CD4-positive, alpha-beta T cell treated with Interleukin-15 for 1 hour (primary cell): ENCODE data around the gene IRX3.

Source experiments
- DNase-seq: peaks from one replicate; pipeline ENCODE4 v3.0.0-alpha.2; 2020

Gene IRX3

DNA sequence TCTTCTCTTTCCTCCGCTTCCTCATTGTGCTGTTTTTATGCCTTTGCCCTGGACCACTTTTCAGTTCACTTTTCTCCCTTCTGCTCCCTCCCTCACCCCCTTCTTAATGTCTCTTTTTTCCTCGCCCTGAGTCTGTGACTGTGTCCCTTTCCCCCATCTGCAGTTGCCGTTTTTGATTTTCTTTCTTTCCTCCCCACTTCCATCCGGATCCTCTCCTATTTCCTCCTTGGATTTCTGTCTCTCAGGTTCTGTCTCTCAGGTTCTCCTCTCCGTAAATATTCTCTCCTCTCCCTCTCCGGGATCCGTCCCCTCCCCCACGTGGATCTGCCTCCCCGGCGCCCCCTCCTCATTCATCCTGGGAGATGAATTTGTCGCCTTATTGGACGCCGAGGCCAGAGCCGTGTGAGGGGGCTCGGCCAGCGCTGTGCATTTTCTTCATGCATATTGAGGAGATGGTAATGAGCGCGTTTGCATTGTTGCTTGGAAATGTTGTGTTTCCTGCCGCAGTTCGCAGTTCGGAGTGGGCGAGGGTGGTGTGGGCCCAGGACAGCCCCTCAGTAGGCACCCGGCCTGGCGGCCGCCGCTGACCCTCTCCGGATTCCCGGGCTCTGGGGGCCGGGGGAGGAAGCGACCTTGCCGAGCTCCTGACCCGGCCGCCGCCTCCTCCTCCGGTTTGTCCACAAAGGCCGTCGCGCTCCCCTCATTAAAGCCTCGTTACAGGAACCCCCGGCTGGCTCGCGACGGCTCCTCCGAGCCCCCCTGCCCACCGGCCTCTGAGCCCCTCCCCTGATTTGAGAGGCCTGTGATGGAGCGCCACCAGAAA, 4.5 kb upstream of the IRX3 start:
- no peak for DNase-seq

DNA sequence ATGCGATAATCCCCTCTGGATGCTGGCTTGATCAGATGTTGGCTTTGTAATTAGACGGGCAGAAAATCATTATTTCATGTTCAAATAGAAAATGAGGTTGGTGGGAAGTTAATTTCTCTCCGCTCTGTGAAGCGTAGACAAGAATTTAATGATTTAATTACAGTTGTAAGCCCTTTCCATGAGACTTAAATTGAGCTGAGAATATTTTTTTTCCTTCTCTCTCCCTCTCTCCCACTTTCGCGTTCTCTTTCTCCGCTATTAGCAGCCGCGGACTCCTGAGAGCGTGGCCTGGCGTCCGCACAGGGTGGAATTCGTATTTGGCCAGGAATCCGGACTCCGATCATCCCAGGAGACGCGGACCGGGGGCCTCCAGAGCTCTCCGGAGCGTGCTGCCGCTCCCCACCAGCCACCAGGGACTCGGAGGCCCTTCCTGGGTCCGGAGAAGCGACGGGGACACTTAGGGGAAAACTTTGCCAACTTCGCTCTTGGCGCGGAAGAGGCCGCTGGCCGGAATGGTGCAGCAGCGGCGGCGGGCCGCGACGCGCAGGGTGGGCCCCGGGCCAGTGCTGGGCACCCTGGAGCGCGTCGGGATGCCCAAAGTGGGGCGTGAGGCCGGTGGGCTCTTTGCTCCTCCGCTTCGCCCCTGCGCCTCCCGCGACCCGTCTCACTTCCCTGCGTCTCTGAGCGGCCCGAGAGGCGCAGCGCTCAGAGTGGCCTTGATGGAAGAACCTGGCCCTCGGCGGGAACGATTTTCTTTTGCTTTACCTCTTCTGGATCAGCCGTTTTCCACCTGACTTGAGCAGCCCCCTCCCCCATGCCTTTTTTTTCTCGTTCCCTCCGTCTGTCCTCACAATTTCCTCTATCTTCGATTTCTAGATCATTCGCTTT, 3.6 kb upstream of the IRX3 start:
- DNase-seq, result no peak

DNA sequence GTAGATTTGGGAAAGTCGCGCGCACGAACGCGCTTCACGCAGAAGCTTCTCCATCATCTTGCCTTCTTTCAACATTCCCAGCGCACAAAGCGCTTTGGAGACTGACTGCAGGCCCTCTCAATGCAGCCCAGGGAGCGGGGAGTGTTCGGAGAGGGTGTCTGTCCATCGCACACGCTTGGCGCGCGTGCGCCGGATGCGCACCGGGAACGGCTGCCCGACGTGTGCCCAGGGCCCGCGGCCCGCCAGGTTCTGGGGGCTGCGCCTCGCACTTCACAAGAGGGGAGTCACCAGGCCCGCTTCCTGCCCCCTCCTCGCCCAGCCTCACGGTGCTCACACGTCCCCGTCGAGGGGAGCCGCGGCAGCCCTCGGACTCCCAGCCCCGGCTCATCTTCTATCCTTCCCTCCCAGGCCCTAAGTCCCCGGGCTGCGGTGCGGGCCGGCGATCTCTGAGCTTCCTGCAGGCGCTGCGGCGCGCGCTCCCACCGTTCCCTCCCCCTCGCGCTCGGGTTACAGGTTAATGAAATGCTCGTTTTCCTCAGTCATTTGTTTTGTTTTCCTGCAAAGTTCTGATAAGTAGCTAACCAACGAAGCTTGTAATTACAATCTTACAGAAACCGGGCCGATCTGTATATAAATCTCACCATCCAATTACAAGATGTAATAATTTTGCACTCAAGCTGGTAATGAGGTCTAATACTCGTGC, 2.8 kb upstream of the IRX3 start:
- DNase-seq, result no peak

DNA sequence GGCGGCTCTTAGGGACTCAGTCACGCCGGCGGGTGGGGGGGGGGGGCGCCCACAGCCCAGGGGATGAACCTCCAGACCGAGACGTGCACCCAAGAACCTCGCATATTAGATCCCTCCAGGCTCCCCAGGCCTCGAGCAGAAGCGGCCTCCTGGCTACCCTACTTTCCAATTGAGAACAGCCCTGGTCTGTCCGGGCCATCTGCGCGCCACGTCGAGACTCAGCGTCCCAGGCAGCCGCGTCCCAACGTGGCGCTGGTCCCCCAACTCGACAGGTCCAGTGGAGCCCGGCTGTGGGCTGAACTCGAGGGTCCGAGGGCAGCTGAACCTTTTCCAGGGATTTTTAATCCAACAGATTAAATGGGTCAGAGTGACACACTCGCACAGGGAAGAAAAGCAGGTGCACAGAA, 2.3 kb upstream of the IRX3 start:
- no peak for DNase-seq

DNA sequence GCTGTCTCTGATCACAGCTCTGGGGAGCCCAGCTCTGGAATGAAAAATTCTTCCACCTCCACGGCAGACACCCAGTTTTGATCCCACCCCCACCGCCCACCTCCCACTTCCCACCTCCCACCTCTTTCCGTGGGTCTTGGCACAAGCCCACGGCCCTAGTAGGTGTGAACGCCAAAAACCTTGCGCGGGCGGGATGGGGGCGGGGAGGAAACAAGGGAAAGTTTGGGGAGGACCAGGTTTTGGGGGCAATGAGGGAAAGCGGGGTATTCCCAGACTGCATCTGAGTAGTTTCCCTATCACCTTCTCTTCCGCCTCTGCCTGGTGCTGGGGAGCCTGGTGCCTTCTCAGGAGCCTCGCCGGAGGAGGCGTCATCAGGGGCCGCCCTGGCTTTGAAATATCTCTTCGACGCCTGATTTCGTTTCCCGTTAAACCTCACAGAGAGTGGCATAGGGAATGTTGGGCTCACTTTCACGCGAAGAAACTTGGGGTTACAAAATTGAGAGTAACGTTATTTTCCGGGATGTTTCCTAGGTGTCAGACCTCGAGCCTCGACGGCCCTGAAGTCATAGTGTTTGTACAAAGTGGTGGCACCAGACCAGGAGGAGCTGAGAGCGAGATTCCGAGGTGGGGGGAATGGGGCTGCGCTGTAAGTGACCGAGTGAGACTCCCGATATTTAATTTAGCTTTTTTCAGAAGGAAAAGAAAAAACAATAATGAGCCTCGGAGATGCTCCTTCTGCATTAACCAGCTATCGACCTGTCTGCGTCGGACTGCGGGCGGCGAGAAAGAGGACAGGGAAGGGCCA, 1.6 kb upstream of the IRX3 start:
- DNase-seq, result no peak

DNA sequence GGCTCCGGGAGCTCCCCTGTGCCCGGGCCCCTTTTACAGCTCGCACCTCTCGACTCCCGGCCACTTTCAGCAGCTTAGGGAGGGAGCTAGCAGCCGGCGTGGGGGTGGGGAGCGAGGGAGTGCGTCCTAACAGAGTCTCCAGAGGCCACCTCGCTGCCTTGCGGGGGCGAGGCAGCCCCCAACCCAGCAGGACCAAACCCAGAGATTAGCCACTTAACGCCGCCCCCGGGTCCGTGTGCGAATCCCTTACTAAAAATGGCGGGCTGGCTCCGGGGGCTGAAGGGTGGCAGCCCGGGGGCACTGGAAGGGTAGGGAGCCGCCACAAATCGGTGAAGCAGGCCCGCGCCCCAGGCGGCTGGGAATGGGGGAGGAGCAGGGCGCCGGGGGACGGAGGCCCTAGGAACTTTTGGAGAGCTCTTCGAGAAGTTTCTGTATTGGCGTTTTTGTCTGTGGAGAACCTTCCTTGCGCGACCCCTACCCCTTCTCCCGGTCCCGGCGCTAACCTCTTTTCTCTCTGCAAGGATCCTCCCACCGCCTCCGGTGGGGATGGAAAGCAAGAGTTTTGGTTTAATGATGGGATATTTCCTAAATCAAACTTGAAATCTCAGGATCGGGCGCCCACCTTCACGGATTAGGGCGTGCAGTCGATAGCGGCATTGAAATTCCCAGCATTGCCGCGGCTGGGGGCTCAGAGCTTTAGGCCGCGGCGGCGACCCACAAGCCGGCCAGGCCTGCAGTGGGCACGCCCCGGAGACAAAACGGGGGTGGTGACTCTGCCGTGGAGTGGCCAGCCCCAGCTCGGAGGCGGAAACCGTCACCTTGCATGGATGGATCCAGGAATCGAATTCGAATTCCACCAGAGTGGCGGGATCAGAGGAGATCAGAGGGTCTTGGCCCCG, 793 bp upstream of the IRX3 start:
- DNase-seq, result no peak

DNA sequence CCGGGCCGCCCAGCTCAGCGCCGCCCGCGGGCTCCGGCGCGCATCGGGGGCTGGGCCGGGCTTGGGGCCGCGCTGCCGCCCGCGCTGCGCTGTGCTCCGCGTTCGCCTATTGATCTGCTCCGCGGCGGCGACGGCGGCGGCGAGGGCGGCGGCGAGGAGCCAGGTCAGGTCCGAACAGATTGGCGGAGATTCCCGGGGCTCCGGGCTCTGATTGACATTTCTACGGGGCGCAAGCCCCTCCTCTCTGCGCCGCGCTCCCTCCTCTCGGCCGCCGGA, 559 bp downstream of the IRX3 start:
- DNase-seq, result no peak

DNA sequence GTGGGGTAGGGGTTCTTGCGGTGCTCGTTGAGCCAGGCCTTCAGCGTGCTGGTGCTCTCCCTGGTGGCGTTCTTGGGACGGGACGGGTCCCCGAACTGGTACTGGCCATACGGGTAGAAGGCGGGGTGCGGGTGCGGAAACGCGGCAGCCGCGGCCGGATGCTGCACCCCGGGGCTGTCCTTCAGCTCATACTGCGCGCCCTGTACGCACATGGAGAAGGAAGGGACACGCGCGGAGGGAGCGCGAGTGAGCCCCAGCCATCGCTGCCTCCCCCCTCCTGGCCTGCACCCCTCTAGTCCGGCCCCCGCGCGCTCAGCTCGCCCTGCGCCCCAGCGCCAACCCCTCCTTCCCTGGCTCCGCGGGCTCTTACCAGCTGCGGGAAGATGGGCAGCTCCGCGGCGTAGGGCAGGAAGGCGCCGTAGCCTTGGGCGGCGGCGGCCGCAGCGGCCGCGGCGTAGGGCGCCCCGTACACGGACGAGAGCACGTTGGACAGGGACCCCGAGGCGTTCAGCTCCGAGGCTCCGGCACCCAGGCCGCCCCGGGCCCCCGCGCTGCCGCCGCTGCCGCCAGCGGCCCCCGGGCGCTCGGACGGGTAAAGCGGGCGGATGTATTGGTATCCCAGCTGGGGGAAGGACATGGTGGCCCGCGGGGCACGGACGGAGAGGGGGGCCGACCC, 1.0 kb downstream of the IRX3 start:
- no peak for DNase-seq

DNA sequence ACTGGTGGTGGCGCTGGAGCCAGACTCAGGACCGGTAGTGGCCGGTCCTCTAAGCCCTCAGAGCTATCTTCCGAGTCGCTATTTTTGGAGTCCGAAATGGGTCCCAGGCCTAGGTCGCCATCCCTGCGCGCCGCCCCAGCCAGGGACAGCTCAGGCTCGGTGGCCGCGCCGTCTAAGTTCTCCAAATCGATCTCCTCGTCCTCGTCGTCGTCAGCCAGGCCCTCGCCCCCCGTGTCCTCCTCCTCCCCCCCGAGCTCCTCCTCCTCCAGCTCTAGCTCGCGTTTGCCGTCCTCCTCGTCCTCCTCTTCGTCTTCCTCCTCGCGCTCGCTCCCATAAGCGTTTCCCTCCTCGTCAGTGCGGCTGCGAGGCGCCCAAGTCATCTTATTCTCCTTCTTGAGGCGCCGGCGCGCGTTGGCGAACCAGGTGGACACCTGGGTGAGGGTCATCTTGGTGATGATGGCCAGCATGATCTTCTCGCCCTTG, 1.6 kb downstream of the IRX3 start:
- no peak for DNase-seq

DNA sequence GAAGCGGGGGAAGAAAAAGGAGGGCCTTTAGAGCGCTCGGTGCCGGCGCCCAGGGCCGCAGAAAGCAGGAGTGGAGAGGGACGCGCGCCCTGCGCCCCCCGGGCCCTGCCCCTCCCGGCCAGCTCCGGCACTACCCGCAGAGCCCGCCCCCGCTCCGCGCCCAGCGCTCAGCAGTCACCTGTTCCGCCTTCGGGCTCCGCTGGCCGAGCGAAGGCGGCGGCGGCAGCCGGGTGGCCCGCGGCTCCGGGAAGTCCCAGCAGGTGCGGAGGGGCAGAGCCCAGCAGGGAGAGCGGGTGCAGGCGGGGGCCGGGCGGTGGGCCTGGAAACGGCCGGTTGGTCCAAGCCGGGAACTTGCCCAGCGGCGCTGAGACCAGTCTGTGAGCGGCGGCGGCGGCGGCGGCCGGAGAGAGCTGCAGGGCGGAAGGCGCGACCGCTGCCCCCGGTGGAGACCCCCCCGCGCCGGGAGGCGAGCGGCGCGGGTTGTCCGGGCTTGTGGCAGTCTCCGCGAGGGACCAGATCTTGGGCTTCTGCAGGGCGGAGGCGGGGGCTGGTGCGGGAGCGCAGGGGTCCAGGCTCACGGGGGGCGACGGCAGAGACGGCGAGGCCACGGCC, 2.2 kb downstream of the IRX3 start:
- DNase-seq, result no peak

DNA sequence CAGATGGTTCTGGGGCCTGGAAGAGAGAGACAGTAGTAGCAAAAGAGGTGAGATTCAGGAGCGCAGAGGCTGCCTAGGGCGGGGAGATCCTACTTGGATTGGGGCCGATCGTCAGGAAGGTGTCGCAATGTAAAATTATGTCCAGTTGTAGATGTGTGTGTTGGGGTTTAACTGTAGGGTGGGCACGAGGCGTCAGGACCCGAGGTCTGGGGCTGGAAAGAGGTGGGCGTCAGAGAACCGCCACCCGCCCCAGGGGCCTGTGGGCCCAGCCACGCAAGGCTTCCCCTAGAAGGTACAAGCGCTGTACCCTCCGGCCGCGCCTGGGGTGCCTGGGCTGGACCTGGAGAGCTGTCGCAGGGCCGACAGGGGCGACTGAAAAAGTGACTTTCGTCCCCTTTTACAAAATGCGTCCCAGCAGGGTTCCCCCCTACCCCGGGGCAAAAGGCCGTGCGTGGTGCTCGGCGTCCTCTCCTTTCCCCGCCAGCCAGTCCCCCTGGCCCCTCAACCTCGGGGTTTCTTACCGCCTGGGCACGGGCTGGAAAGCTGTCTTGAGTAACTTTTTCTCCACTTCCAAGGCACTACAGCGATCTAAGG, 2.8 kb downstream of the IRX3 start:
- DNase-seq, result no peak

DNA sequence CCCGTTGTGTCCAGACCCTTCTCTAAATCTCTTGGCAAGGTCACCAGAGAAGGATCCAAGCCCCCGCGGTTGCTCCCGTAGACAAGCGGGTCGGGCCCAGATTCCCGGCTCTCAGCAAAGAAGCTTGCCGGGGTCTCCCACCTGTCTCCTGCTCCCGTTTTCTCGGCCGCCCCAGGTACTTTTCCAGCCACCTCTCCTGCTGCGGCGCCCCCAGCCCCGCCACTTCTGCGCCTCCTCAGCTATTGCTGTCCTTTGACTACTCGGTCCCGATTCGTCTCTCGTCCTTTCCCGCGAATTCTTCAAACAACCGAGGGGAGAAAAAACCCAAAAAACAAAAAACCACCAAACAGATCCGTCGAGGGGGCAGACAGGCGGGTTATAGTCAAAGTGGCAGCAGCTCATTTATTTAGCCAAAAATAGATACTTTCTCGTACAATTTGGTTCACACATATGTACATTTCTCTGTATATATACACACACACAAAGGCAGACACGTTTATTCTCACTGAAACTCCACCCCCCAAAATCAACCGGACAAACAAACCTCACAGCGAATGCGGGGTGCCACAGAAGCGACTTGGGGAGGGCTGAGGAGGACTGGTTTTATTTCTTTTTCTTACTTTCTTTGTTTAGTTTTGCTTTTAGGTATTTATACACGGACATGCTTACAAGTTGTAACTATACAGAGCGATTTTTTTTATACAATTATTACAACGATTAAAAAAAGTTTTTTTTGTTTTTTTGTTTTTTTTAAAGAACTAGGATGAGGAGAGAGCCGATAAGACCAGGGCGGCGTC, 3.5 kb downstream of the IRX3 start:
- DNase-seq, result no peak

DNA sequence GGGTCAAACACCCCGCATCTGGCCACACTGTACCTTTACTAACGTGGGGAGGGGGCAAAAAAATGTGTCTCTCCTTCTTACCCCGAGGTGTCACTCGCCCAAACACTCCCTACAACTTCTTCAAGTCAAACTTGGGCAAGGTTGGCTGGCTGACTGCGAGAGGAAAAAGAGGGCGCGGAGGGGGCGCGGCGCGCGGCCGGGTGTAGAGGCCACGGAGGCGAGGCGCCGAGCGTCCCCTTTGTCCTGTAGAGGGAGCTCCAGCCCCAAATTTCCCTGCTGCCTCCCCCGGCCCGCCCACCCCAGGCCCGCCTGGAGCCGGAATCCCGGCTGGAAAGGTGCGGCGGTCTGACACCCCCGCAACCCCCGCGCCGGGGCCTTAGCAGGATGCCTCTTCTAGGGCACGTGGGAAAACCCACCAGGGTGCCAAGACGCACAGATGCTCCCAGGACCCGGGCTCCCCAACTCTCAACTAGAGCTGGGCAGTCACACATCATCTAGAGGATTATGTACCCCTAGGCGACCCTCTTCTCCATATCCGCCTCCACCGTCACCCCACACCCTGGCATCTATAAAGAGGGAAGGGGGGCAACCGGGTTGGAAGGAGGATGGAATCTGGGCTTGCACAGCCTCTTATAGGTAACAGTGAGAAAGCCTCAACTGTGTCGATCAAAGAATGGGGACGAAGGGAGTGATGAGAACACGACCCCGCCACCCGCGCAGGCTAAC, 4.2 kb downstream of the IRX3 start:
- DNase-seq, result no peak

DNA sequence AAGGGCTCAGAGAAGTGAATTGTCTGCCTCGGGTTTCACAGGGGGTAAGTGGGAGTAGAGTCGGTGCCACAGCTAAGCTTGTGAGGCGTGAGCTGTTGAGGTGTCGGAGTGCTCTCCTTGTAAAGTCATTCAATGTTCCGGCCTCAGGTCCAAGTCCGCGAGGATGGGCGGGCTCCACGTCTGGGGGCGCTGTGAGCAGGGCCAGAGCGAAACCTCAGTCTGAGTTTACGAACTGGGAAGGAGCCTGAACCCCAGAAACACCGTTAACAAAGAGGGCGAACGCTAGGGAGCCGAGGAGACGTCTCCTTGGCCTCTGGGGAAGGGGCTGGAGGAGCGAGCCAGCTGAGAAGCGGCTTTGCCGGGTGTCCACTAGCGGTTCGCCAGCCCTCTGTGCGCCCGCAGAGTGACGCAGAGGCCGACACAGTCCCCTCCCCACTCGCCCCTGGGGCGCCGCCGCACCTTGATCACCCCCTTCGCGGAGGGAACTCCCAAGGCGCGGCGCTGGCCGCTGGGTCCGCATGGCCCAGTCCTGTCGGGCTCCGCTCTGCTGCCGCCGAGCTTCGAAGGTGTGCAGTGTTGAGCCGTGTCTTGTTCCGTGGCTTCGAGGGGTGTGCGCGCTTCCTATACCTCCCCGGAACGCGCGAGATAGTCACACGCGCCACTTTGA, 4.9 kb downstream of the IRX3 start:
- no peak for DNase-seq

DNA sequence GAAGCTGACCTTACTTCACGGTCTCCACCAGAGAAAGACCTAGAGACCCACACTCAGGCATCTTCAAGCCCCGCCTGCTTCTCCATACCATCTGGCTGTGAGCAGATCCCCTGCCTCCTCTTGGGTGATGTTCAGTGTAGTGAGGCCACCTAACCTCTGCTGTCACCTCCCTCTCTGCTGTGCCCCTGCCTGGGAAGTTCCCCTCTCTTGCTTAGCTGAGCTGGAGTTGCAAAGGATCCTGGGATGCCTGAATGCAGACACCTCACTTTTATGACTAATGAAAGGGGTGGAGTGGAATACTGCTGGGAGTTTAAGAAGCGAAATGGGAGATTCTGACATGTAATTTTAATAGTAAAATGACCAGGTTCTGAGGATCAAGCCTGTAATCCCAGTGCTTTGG, 5.8 kb downstream of the IRX3 start:
- no peak for DNase-seq

DNA sequence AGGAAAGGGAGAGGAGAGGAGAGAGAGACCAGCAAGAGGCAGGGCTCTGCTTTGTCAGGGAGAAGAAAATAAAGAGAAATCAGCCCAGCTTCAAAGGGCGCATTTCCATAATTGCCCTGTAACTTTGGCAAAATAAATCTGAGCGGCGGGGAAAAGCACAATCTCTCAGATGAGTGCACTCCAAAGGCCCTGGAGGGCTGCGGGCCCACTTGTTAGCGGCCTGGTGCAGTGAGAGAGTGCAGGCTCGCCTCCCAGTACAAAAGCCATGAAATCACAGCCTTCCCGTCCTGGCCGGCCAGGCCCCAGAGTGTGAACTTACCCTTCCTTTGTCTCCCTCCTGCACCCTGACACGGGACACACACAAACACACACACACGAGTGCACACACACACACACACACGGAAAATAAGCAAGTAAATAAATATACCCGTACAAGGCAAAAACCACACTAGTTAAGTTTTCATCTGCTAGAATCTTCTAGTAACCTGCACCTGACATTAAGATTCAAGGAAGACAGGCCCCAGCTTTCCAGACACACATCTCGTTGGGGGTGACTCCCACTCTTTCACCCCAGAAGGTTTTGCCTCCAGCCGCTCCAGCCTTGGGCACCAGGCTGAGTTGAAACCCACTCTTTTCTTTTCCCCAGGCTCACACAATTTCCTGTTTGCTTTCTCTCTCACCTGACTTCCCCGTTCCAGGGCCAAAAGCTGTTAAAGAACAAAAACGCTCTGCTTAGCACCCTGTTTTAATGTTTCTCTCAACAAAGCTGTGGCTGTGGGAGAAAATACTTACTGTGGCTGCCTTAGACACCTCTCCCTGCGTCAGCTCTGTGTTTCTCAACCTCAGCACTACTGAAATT, 8.5 kb downstream of the IRX3 start:
- DNase-seq, result no peak

DNA sequence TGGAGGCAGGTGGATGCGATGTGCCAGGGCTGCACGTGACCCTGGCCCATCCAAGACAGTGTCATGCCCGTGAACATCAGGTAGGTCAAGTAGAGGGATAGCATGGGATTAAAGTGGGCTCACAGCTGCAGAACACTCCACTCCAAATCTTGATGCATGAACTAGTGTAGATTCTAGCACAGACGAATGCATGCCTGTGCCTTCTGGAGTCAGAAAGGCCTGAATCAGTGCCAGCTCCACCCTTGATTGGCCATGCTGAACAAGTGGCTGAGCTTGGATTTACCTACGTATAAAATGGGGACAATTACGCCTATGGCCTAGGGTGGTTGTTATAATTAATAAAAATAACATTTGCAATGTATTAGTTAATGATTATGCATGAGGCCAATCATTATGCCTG, 10.6 kb downstream of the IRX3 start:
- no peak for DNase-seq
